CD4-positive, alpha-beta T cell treated with Interleukin-4 for 4 hours (primary cell): ENCODE measurements around the gene MEOX2.

Experiments
- DNase-seq: peaks from one replicate; pipeline ENCODE4 v3.0.0-alpha.2; 2020

MEOX2 gene

GRCh38 chr7:15607529-15608210, 78.8 kb downstream of the MEOX2 start:
- DNase-seq: no peak

GRCh38 chr7:15606561-15606960, 79.9 kb downstream of the MEOX2 start:
- no peak for DNase-seq

- DNase-seq: no peak
These were observed 82.3 kb downstream of the MEOX2 start for GRCh38 chr7:15604166-15604565.

- no peak for DNase-seq
These were observed 83.4 kb downstream of the MEOX2 start for GRCh38 chr7:15603124-15603523.

- DNase-seq: no peak
These were observed 84.2 kb downstream of the MEOX2 start for GRCh38 chr7:15602236-15602635.

GRCh38 chr7:15601175-15601574, 85.3 kb downstream of the MEOX2 start:
- DNase-seq: no peak

- no peak for DNase-seq
These were observed 86.2 kb downstream of the MEOX2 start for GRCh38 chr7:15600298-15600697.

GRCh38 chr7:15594461-15594860, 92.0 kb downstream of the MEOX2 start:
- no peak for DNase-seq

GRCh38 chr7:15593382-15593781, 93.1 kb downstream of the MEOX2 start:
- no peak for DNase-seq

GRCh38 chr7:15586266-15586665, 100.2 kb downstream of the MEOX2 start:
- DNase-seq: no peak

- DNase-seq: no peak
These were observed 101.9 kb downstream of the MEOX2 start for GRCh38 chr7:15584575-15584974.

- DNase-seq: no peak
These were observed 103.7 kb downstream of the MEOX2 start for GRCh38 chr7:15582773-15583172.

GRCh38 chr7:15581352-15581951, 105.0 kb downstream of the MEOX2 start:
- no peak for DNase-seq

GRCh38 chr7:15580604-15581351, 105.7 kb downstream of the MEOX2 start:
- DNase-seq: no peak

GRCh38 chr7:15577600-15577999, 108.9 kb downstream of the MEOX2 start:
- DNase-seq: no peak

GRCh38 chr7:15571301-15571878, 115.1 kb downstream of the MEOX2 start:
- no peak for DNase-seq

- no peak for DNase-seq
These were observed 118.8 kb downstream of the MEOX2 start for GRCh38 chr7:15567652-15568051.

GRCh38 chr7:15567036-15567435, 119.4 kb downstream of the MEOX2 start:
- no peak for DNase-seq

- DNase-seq: no peak
These were observed 120.0 kb downstream of the MEOX2 start for GRCh38 chr7:15566476-15566875.

GRCh38 chr7:15561835-15562234, 124.6 kb downstream of the MEOX2 start, which contains the start of gene AGMO:
AGMO (minus strand) TSS chr7:15562015.
- no peak for DNase-seq
